Mesothelial cell of epicardium (in vitro differentiated cells): Measurements from ENCODE around the gene UTP11. TPM values are rescaled to one million over a fixed set of nuclear protein-coding genes. Genes with fewer than 3 reads are reported as not detected.

Experiments used
- DNase-seq, 2 experiments: peaks; one replicate each; pipeline ENCODE4 v3.0.0; 2021; ENCODE audit warnings: low spot score in 2 of 2; ENCODE audit not compliant: unreplicated experiment in 2 of 2
- H3K27ac Mint-ChIP-seq: 2 replicates; pipeline ENCODE4 v1.8.0; 2021; ENCODE audit warnings: mixed read lengths
- H3K27me3 Mint-ChIP-seq: 2 replicates; pipeline ENCODE4 v1.8.0; 2021; ENCODE audit warnings: low read depth, mixed read lengths
- H3K36me3 Mint-ChIP-seq: 2 replicates; pipeline ENCODE4 v1.8.0; 2021; ENCODE audit warnings: mixed read lengths
- H3K4me1 Mint-ChIP-seq: 2 replicates; pipeline ENCODE4 v1.8.0; 2021; ENCODE audit warnings: mixed read lengths
- H3K4me3 Mint-ChIP-seq: 2 replicates; pipeline ENCODE4 v1.8.0; 2021; ENCODE audit warnings: mild to moderate bottlenecking, moderate library complexity, mixed read lengths
- H3K9me3 Mint-ChIP-seq: 2 replicates; pipeline ENCODE4 v1.8.0; 2021; ENCODE audit warnings: mixed read lengths
- total RNA-seq: library from RNA; stranded (reverse); gene quantifications from 3 replicates; pipeline ENCODE4 v1.2.1, GENCODE V29; 2021
- TF ChIP-seq, protein P1 (sequence below): fragments of 200-600 bp; sonication (generic); IDR thresholded peaks from one replicate; pipeline ENCODE4 v1.5.0; 2021; ENCODE audit warnings: antibody characterized with exemption; ENCODE audit not compliant: unreplicated experiment

Gene UTP11
- total RNA-seq, 1 donor from 2014 or later, result 32.3 TPM

DNA sequence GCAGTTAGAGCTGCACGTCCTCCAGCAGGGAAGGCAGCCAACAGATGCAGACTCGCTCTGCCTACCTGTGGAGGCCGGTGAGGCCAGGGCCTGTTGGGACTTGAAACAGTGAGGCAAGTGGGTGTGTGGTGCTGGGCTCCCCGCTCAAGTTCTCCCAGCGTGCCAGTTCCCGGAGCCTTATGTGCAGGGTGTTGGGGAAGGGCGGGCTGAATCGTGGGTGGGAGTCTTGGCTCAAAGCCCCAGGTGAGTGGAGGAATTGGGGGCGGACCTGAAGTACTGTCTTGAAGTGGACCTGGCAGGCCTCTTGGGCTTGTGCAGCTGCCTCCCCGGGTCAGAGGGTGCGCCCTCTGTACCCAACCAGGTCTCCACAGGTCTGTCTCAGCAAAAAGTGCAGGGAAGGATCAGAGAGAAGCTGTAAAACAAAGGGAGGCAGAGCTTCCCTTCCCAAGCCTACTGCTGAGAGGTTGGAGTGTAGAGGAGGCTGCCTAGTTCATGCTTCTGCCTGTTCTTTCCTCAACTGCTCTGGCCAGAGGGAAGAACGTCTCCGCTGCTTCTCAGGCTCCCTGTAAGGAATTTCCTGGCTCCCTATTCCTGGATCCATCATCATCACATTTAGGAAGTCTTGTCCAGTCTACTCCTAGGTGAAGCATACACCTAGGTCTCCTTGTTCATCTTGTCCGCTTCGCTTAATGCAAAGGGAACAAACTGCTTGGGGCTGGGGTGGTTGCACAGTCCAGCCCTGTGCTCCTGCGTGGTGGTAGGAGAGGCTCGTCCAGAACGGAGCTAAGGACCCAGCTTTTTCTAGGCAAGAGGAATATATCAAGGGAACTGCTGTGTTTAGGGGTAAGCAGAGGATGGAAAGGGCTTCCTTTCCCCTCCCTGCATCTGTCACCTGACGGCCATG, 14.9 kb downstream of the UTP11 start:
- no peak for DNase-seq
- no peak overlapping the region for H3K4me3 Mint-ChIP-seq
- H3K4me1 Mint-ChIP-seq, result peaks cover 45% of the 10 kb centered on the region
- H3K36me3 Mint-ChIP-seq, result peaks cover 21% of the 10 kb centered on the region
- TF ChIP-seq, protein P1, sequence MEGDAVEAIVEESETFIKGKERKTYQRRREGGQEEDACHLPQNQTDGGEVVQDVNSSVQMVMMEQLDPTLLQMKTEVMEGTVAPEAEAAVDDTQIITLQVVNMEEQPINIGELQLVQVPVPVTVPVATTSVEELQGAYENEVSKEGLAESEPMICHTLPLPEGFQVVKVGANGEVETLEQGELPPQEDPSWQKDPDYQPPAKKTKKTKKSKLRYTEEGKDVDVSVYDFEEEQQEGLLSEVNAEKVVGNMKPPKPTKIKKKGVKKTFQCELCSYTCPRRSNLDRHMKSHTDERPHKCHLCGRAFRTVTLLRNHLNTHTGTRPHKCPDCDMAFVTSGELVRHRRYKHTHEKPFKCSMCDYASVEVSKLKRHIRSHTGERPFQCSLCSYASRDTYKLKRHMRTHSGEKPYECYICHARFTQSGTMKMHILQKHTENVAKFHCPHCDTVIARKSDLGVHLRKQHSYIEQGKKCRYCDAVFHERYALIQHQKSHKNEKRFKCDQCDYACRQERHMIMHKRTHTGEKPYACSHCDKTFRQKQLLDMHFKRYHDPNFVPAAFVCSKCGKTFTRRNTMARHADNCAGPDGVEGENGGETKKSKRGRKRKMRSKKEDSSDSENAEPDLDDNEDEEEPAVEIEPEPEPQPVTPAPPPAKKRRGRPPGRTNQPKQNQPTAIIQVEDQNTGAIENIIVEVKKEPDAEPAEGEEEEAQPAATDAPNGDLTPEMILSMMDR, result no peak
- no peaks in the 10 kb centered on the region for H3K27me3 Mint-ChIP-seq
- H3K27ac Mint-ChIP-seq, result peak overlapping the region; percentile 30
- H3K9me3 Mint-ChIP-seq, result no peaks in the 10 kb centered on the region

DNA sequence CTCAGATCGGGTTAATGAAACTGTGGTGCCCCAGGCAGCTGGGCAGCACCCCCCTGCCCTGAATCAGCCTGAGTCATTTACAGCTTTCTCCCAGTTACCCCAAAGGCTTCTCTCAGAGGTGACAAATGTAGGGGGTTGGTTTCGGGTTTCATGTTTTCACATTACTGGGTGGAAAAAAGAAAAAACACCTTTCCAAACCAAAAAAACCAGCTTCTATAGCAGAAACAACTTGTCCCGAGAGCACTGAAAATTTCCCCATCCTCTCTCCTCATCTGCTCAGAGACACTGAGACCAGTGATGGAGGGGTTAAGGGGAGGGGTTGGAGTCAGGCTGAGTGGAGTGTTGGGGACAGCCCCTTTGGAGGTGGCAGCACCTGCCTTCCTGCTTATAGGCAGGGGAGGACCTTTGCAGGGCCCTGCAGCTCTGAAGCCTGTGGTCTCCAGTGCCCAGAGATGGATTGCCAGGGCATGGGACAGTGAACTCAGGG, 15.6 kb downstream of the UTP11 start:
- H3K27ac Mint-ChIP-seq, result peak overlapping the region; percentile 30
- no peak overlapping the region for H3K4me3 Mint-ChIP-seq
- H3K27me3 Mint-ChIP-seq, result peaks cover 2% of the 10 kb centered on the region
- TF ChIP-seq, protein P1, result no peak
- peaks cover 45% of the 10 kb centered on the region for H3K4me1 Mint-ChIP-seq
- no peaks in the 10 kb centered on the region for H3K9me3 Mint-ChIP-seq
- H3K36me3 Mint-ChIP-seq, result peaks cover 17% of the 10 kb centered on the region
- no peak for DNase-seq

DNA sequence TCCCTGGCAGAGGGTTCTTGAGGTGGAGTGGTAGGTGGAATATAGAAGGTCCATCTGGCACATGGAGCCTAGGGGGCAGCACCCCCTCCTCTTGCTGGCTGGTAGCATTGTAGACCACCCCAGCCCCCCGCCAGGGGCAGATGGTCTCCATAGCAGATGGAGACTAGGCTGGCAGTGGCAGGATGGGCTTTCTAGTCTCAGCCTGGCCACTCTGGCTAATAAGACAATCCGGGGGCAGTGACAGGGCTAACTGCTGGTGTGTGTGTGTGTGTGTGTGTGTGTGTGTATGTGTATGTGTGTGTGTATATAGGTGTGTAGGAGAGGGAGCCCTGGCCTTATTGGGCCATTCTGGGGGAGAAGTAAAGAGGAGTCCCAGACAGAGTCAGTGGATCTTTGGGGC, 16.1 kb downstream of the UTP11 start:
- Mint-ChIP-seq H3K27me3 (peaks cover 2% of the 10 kb centered on the region), H3K27ac (no peak overlapping the region)

DNA sequence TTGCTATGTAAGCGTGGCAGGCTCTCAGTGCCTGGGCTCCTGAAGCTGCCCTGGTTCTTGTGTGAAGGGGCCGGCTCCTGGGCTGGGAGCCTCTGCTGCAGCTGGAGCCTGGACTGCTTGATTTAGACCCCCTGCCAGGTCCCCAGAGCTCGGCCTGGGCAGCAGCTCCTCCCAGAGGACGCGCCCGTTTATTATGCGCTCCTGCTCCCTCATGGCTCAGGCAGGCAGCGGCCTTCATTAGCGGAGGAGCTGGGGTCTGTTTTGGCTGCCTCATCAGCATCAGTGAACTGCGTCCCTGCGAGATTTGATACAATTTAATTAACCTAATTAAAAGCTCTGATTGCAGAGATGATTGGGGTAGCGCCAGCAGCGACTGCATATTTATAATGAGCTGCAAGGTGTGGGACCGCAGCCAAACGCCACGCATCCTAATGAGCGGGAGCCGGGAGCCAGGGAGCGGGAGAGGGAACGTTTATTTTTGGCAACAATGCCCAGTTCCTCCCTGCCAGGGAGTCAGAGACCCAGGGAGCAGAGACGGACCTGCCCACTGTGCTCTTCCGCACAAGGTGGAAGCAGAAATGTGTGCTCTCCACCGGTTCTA, 16.6 kb downstream of the UTP11 start:
- peak overlapping the region; percentile 64 for H3K27ac Mint-ChIP-seq
- peaks cover 45% of the 10 kb centered on the region for H3K4me1 Mint-ChIP-seq
- peaks cover 4% of the 10 kb centered on the region for H3K27me3 Mint-ChIP-seq
- no peaks in the 10 kb centered on the region for H3K9me3 Mint-ChIP-seq
- H3K4me3 Mint-ChIP-seq, result no peak overlapping the region
- TF ChIP-seq, protein P1, result no peak
- H3K36me3 Mint-ChIP-seq, result peaks cover 12% of the 10 kb centered on the region
- no peak for DNase-seq

More for the DNA sequence above, 16.1 kb downstream of the UTP11 start:
- H3K9me3 Mint-ChIP-seq, result no peaks in the 10 kb centered on the region
- peaks cover 15% of the 10 kb centered on the region for H3K36me3 Mint-ChIP-seq
- no peak for DNase-seq
- TF ChIP-seq, protein P1, result no peak
- H3K4me1 Mint-ChIP-seq, result peaks cover 45% of the 10 kb centered on the region
- no peak overlapping the region for H3K4me3 Mint-ChIP-seq

DNA sequence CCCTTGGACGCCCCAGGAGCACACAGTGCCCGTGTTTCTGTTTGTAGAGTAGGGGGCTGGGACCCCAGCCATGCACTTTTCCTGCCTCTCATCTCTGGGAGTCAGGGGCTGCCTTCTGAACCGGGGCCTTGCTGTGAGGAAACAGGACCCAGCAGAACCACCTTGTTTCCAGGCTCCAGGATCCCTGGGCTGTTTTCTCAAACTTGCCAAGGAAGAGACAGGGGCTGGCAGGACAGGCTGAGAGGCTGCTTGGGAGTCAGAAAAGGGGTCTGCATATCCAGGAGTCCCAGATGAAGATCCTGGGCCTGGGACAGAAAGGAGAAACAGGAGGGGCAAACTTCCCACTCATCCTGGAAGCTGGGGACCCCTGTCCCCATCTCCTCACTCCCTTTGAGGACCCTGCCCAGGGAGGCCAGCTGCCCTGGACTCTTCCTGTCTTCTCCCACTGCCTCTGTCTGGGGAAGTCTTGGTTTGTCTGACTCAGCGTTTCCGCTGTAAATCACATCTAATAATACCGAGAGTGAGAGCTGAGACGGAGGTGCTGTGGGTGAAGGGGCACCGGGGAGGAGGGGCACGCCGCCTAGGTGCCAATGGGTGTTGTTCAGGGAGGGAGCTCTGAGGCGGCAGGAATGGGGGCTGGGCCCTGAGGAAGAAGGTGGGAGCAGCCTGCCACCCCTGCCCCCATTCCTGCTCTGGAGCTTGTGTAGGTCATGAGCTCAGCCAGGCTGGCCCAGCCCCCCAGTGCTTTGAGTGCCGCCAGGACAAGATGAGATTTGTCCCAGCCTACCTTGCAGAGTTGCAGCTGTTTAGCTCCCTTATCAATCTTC, 17.4 kb downstream of the UTP11 start:
- H3K27me3 Mint-ChIP-seq, result peaks cover 9% of the 10 kb centered on the region
- peak overlapping the region; percentile 79 for H3K27ac Mint-ChIP-seq
- H3K4me1 Mint-ChIP-seq, result peaks cover 45% of the 10 kb centered on the region
- H3K4me3 Mint-ChIP-seq, result peak overlapping the region; percentile 42
- H3K36me3 Mint-ChIP-seq, result peaks cover 8% of the 10 kb centered on the region
- no peak for DNase-seq
- no peaks in the 10 kb centered on the region for H3K9me3 Mint-ChIP-seq
- TF ChIP-seq, protein P1, result no peak
